ENCODE data around the gene CYP1A2.

Gene CYP1A2

GRCh38 chr15:74710319-74711094 lies 38.1 kb upstream of the CYP1A2 start:
- no peaks in the 10 kb centered on the region for H3K36me3 ChIP-seq (ENCODE audit: low read length)
- H3K4me2 ChIP-seq (ENCODE audit: low read depth, low read length, poor library complexity, severe bottlenecking) = no peak overlapping the region
- TF ChIP-seq CTCF (IDR thresholded peaks at IDR 0.05; ENCODE audit: insufficient read depth, low read length, poor library complexity, severe bottlenecking) = no peak
- no peak for TF ChIP-seq EZH2phosphoT487 (conservative IDR thresholded peaks at IDR 0.05; ENCODE audit: low read length)

DNA sequence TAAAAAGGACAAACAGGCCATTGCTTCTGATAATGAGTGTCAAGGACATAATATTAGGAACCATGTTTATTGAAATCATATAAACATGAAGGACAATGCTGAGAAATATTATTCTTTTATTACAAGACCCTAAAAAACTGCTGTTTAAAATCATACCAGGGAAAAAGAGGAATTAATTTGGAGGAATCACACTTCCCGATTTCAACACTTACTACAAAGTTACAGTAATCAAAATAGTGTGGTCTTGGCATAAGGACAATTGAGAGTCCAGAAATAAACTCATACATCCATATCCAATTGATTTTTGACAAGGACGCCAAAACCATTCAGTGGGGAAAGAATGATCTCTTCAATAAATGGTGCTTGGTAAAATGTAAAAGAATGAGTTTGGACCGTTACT lies 36.3 kb upstream of the CYP1A2 start:
- H3K4me3 ChIP-seq (ENCODE audit: insufficient read depth, low read length, poor library complexity, severe bottlenecking) = no peak overlapping the region
- no peak overlapping the region for H3K4me2 ChIP-seq (ENCODE audit: low read depth, low read length, poor library complexity, severe bottlenecking)
- H2AFZ ChIP-seq (ENCODE audit: low read depth, low read length, severe bottlenecking) = no peak overlapping the region
- H3K36me3 ChIP-seq (ENCODE audit: low read length) = no peaks in the 10 kb centered on the region
- H3F3A ChIP-seq (ENCODE audit: insufficient read depth) = no peaks in the 10 kb centered on the region
- no peaks in the 10 kb centered on the region for H3K27me3 ChIP-seq (ENCODE audit: low read length)
- H3K79me2 ChIP-seq (ENCODE audit: insufficient read depth, low read length) = no peaks in the 10 kb centered on the region
- TF ChIP-seq EZH2phosphoT487 (conservative IDR thresholded peaks at IDR 0.05; ENCODE audit: low read length) (no peak), CTCF (IDR thresholded peaks at IDR 0.05; ENCODE audit: insufficient read depth, low read length, poor library complexity, severe bottlenecking) (no peak)
- H3K27ac ChIP-seq (ENCODE audit: low read depth, low read length) = no peak overlapping the region
- H4K20me1 ChIP-seq (ENCODE audit: low read depth, low read length) = no peaks in the 10 kb centered on the region
- no peaks in the 10 kb centered on the region for H3K9me2 ChIP-seq (replicated peaks; ENCODE audit: insufficient read depth, low read length)
- no peak overlapping the region for H3K9ac ChIP-seq (ENCODE audit: low read length)
- no peaks in the 10 kb centered on the region for H3K9me3 ChIP-seq (ENCODE audit: insufficient read depth, low read length)

More at GRCh38 chr15:74710319-74711094, 38.1 kb upstream of the CYP1A2 start:
- no peaks in the 10 kb centered on the region for H3K9me2 ChIP-seq (replicated peaks; ENCODE audit: insufficient read depth, low read length)
- no peak overlapping the region for H3K27ac ChIP-seq (ENCODE audit: low read depth, low read length)
- no peak overlapping the region for H3K9ac ChIP-seq (ENCODE audit: low read length)
- H3K4me3 ChIP-seq (ENCODE audit: insufficient read depth, low read length, poor library complexity, severe bottlenecking) = no peak overlapping the region
- H3K27me3 ChIP-seq (ENCODE audit: low read length) = no peaks in the 10 kb centered on the region
- no peaks in the 10 kb centered on the region for H3F3A ChIP-seq (ENCODE audit: insufficient read depth)
- H3K79me2 ChIP-seq (ENCODE audit: insufficient read depth, low read length) = no peaks in the 10 kb centered on the region
- no peaks in the 10 kb centered on the region for H4K20me1 ChIP-seq (ENCODE audit: low read depth, low read length)
- no peaks in the 10 kb centered on the region for H3K9me3 ChIP-seq (ENCODE audit: insufficient read depth, low read length)
- H2AFZ ChIP-seq (ENCODE audit: low read depth, low read length, severe bottlenecking) = no peak overlapping the region

DNA sequence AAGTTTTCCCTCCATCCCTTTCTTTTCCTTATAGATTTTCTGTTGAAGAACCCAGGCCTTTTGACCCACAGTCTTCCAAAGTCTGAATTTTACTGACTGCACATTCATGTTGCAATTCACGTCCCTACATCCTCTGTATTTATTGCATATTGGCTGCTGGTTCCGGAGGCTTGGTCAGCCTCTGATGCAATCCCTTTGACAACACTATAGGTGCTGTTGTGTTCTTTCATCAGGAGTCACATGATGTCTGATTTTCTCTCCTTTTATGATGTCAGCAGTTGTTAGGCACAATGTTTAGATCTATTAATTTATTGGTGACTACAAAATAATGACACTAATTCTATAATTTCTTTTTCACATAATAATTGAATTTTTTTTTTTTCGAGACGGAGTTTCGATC lies 32.0 kb upstream of the CYP1A2 start:
- Histone ChIP-seq H3K4me2 (ENCODE audit: low read depth, low read length, poor library complexity, severe bottlenecking) (no peak overlapping the region), H3K9me2 (replicated peaks; ENCODE audit: insufficient read depth, low read length) (no peaks in the 10 kb centered on the region), H3K27ac (ENCODE audit: low read depth, low read length) (no peak overlapping the region), H3F3A (ENCODE audit: insufficient read depth) (no peaks in the 10 kb centered on the region), H3K9ac (ENCODE audit: low read length) (no peak overlapping the region), H3K79me2 (ENCODE audit: insufficient read depth, low read length) (no peaks in the 10 kb centered on the region), H2AFZ (ENCODE audit: low read depth, low read length, severe bottlenecking) (no peak overlapping the region), H4K20me1 (ENCODE audit: low read depth, low read length) (no peaks in the 10 kb centered on the region), H3K27me3 (ENCODE audit: low read length) (no peaks in the 10 kb centered on the region), H3K36me3 (ENCODE audit: low read length) (no peaks in the 10 kb centered on the region), H3K4me3 (ENCODE audit: insufficient read depth, low read length, poor library complexity, severe bottlenecking) (no peak overlapping the region), H3K9me3 (ENCODE audit: insufficient read depth, low read length) (no peaks in the 10 kb centered on the region)
- no peak for TF ChIP-seq CTCF (IDR thresholded peaks at IDR 0.05; ENCODE audit: insufficient read depth, low read length, poor library complexity, severe bottlenecking)

Data from SU-DHL-6 (cell line).